H9 (cell line): ENCODE data around the gene DHCR7. TPM values are rescaled to one million over a fixed set of nuclear protein-coding genes. Genes with fewer than 3 reads are reported as not detected.

Experiments used
- DNase-seq: peaks from one replicate; pipeline ENCODE4 v3.0.0-alpha.2; 2017
- H2AFZ ChIP-seq: one replicate; pipeline ENCODE4 v1.6.1; 2013; ENCODE audit warnings: mild to moderate bottlenecking, low read length, control low read depth, moderate library complexity
- H2AK5ac ChIP-seq: 2 replicates; pipeline ENCODE4 v1.6.1; 2013; ENCODE audit warnings: low read length, control low read depth, mixed read lengths; ENCODE audit not compliant: insufficient read length
- H2BK120ac ChIP-seq: one replicate; pipeline ENCODE4 v1.6.1; 2013; ENCODE audit warnings: low read depth, mild to moderate bottlenecking, low read length, control low read depth, inconsistent platforms; ENCODE audit not compliant: poor library complexity, severe bottlenecking
- H2BK12ac ChIP-seq: 2 replicates; pipeline ENCODE4 v1.6.1; 2013; ENCODE audit warnings: low read length, control low read depth, mixed read lengths, low read depth; ENCODE audit not compliant: insufficient read length
- H2BK15ac ChIP-seq: 2 replicates; pipeline ENCODE4 v1.6.1; 2013; ENCODE audit warnings: low read depth, low read length, control low read depth
- H2BK20ac ChIP-seq: one replicate; pipeline ENCODE4 v1.6.1; 2013; ENCODE audit warnings: low read depth, mild to moderate bottlenecking, low read length, control low read depth, inconsistent platforms; ENCODE audit not compliant: poor library complexity, severe bottlenecking
- H2BK5ac ChIP-seq: 2 replicates; pipeline ENCODE4 v1.6.1; 2013; ENCODE audit warnings: low read length, control low read depth, mixed read lengths; ENCODE audit not compliant: insufficient read length
- H3K14ac ChIP-seq: 2 replicates; pipeline ENCODE4 v1.6.1; 2013; ENCODE audit warnings: low read length, control low read depth; ENCODE audit not compliant: insufficient read depth
- H3K18ac ChIP-seq: 2 replicates; pipeline ENCODE4 v1.6.1; 2013; ENCODE audit warnings: low read depth, mild to moderate bottlenecking, mixed read lengths, low read length, control low read depth; ENCODE audit not compliant: insufficient read length
- H3K23ac ChIP-seq: 2 replicates; pipeline ENCODE4 v1.6.1; 2013; ENCODE audit warnings: low read length, control low read depth, mixed read lengths, low read depth; ENCODE audit not compliant: insufficient read length
- H3K23me2 ChIP-seq: 2 replicates; pipeline ENCODE4 v1.6.1; 2013; ENCODE audit warnings: low read depth, mild to moderate bottlenecking, mixed read lengths, low read length, control low read depth; ENCODE audit not compliant: insufficient read length, poor library complexity, severe bottlenecking
- H3K27ac ChIP-seq: 2 replicates; pipeline ENCODE4 v1.5.1; 2013; ENCODE audit warnings: low read length, control low read depth, mixed read lengths, low read depth; ENCODE audit not compliant: insufficient read length
- H3K27me3 ChIP-seq: 2 replicates; pipeline ENCODE4 v1.6.1; 2013; ENCODE audit warnings: low read length, control low read depth, inconsistent platforms; ENCODE audit not compliant: insufficient read depth
- H3K4ac ChIP-seq: 2 replicates; pipeline ENCODE4 v1.6.1; 2013; ENCODE audit warnings: low read depth, mild to moderate bottlenecking, control low read depth, inconsistent platforms, low read length, moderate library complexity
- H3K4me1 ChIP-seq: 2 replicates; pipeline ENCODE4 v1.6.1; 2013; ENCODE audit warnings: low read length, control low read depth, inconsistent platforms; ENCODE audit not compliant: insufficient read depth
- H3K4me2 ChIP-seq: 2 replicates; pipeline ENCODE4 v1.6.1; 2013; ENCODE audit warnings: low read length, control low read depth, mixed read lengths; ENCODE audit not compliant: insufficient read length, insufficient read depth
- H3K56ac ChIP-seq: 2 replicates; pipeline ENCODE4 v1.6.1; 2013; ENCODE audit warnings: low read depth, mild to moderate bottlenecking, mixed read lengths, low read length, control low read depth; ENCODE audit not compliant: insufficient read length
- H3K79me1 ChIP-seq: 2 replicates; pipeline ENCODE4 v1.6.1; 2013; ENCODE audit warnings: low read depth, mild to moderate bottlenecking, moderate library complexity, low read length, control low read depth, inconsistent platforms; ENCODE audit not compliant: insufficient read depth, poor library complexity, severe bottlenecking
- H3K79me2 ChIP-seq: 2 replicates; pipeline ENCODE4 v1.6.1; 2013; ENCODE audit warnings: low read length, control low read depth, inconsistent platforms; ENCODE audit not compliant: insufficient read depth
- H3K9ac ChIP-seq: 2 replicates; pipeline ENCODE4 v1.6.1; 2013; ENCODE audit warnings: low read length, control low read depth, mixed read lengths; ENCODE audit not compliant: insufficient read length; ENCODE audit errors: extremely low read depth
- H3K9me3 ChIP-seq: one replicate; pipeline ENCODE4 v1.6.1; 2013; ENCODE audit warnings: low read depth, low read length, inconsistent platforms; ENCODE audit not compliant: control insufficient read depth
- H3T11ph ChIP-seq: one replicate; pipeline ENCODE4 v1.6.1; 2013; ENCODE audit warnings: mild to moderate bottlenecking, low read length, control low read depth, inconsistent platforms
- H4K20me1 ChIP-seq: one replicate; pipeline ENCODE4 v1.6.1; 2013; ENCODE audit not compliant: control insufficient read depth, insufficient read length, insufficient read depth
- H4K5ac ChIP-seq: 2 replicates; pipeline ENCODE4 v1.6.1; 2013; ENCODE audit warnings: low read depth, mild to moderate bottlenecking, mixed read lengths, low read length, control low read depth; ENCODE audit not compliant: insufficient read length
- H4K8ac ChIP-seq: replicated peaks from 2 replicates; pipeline ENCODE4 v1.6.1; 2013; ENCODE audit warnings: low read length, control low read depth, mixed read lengths, low read depth; ENCODE audit not compliant: insufficient read length
- H4K91ac ChIP-seq: 2 replicates; pipeline ENCODE4 v1.6.1; 2013; ENCODE audit warnings: low read depth, mild to moderate bottlenecking, moderate library complexity, mixed read lengths, low read length, control low read depth; ENCODE audit not compliant: insufficient read length
- H3K27ac Mint-ChIP-seq, 3 experiments: 2 replicates in 2 of 3; 3 replicates in 1 of 3; pipeline ENCODE4 v1.8.0; 2020 to 2021; ENCODE audit warnings: mixed read lengths in 3 of 3, mild to moderate bottlenecking in 1 of 3, moderate library complexity in 1 of 3
- H3K27me3 Mint-ChIP-seq: 2 replicates; pipeline ENCODE4 v1.8.0; 2021; ENCODE audit warnings: low read depth, mild to moderate bottlenecking, moderate library complexity, mixed read lengths
- H3K36me3 Mint-ChIP-seq, 3 experiments: 2 replicates in 2 of 3; 3 replicates in 1 of 3; pipeline ENCODE4 v1.8.0; 2020 to 2021; ENCODE audit warnings: low read depth in 3 of 3, mixed read lengths in 3 of 3; ENCODE audit not compliant: insufficient read depth in 1 of 3
- H3K4me1 Mint-ChIP-seq, 2 experiments: 2 replicates each; pipeline ENCODE4 v1.8.0; 2020; ENCODE audit warnings: mixed read lengths in 2 of 2
- H3K4me3 Mint-ChIP-seq, 2 experiments: 2 replicates in 1 of 2; 3 replicates in 1 of 2; pipeline ENCODE4 v1.8.0; 2020 to 2021; ENCODE audit warnings: mild to moderate bottlenecking in 2 of 2, mixed read lengths in 2 of 2, moderate library complexity in 1 of 2
- H3K9me3 Mint-ChIP-seq, 2 experiments: 2 replicates in 1 of 2; 3 replicates in 1 of 2; pipeline ENCODE4 v1.8.0; 2020; ENCODE audit warnings: mild to moderate bottlenecking in 2 of 2, mixed read lengths in 2 of 2, moderate library complexity in 1 of 2
- CTCF ChIP-seq: fragments of 200-600 bp; sonication (generic); conservative IDR thresholded peaks from 3 replicates; pipeline ENCODE4 v1.8.0; 2021; ENCODE audit warnings: antibody characterized with exemption, mild to moderate bottlenecking
- WGBS: extraction: QIAGEN DNeasy Blood & Tissue Kit; methylation state at CpG from one replicate; pipeline ENCODE4 v1.1.7; 2013; ENCODE audit warnings: missing lambda C conversion rate, low lambda C conversion rate, mixed read lengths; ENCODE audit not compliant: insufficient read length; ENCODE audit errors: extremely low coverage; 5-methylcytosine and 5-hydroxymethylcytosine counted together
- total RNA-seq: library from RNA; stranded (reverse); gene quantifications from 2 replicates; pipeline ENCODE4 v1.2.1, GENCODE V29; 2021

DHCR7 gene
- total RNA-seq, 1 experiment from 2014 or later: 124 TPM

GRCh38 chr11:71433648-71434450 lies 14.3 kb downstream of the DHCR7 start:
- DNase-seq: no peak
- Histone ChIP-seq H3K9ac (no peak overlapping the region), H3K79me2 (no peaks in the 10 kb centered on the region), H3K9me3 (no peaks in the 10 kb centered on the region), H4K8ac (no peak overlapping the region), H3K27me3 (no peaks in the 10 kb centered on the region), H2BK15ac (no peak overlapping the region), H3K27ac (no peak overlapping the region), H3K18ac (no peak overlapping the region), H3K4me1 (no peaks in the 10 kb centered on the region), H4K20me1 (no peaks in the 10 kb centered on the region), H3K56ac (no peak overlapping the region), H3K23ac (no peak overlapping the region), H3K4ac (no peak overlapping the region), H2BK20ac (no peak overlapping the region), H4K91ac (no peak overlapping the region), H3K4me2 (no peak overlapping the region), H2AK5ac (no peak overlapping the region), H3K79me1 (no peaks in the 10 kb centered on the region), H2BK12ac (no peak overlapping the region), H4K5ac (no peak overlapping the region), H2BK5ac (no peak overlapping the region), H2BK120ac (no peak overlapping the region), H2AFZ (no peak overlapping the region), H3T11ph (no peak overlapping the region), H3K23me2 (no peaks in the 10 kb centered on the region), H3K14ac (no peak overlapping the region)
- H3K27ac Mint-ChIP-seq: peak overlapping the region in 2 of 3 experiments; percentile 67 to 77; a peak in 3 of 7 replicates
- H3K4me1 Mint-ChIP-seq: peaks cover 4 to 7% of the 10 kb centered on the region in 2 experiments; a peak in 3 of 4 replicates
- H3K4me3 Mint-ChIP-seq: no peak overlapping the region
- WGBS: no CpG with 5 or more reads among the region's 19 CpGs
- H3K27me3 Mint-ChIP-seq: no peaks in the 10 kb centered on the region; the same call in 1 of the 2 replicates
- H3K36me3 Mint-ChIP-seq: peaks cover 18 to 46% (median 39%) of the 10 kb centered on the region in 3 experiments
- peaks cover 0 to 4% of the 10 kb centered on the region in 2 experiments; a peak in 2 of 5 replicates for H3K9me3 Mint-ChIP-seq
- TF ChIP-seq CTCF: no peak
